ENCODE data around the gene CC2D2B. TPM values are rescaled to one million over a fixed set of nuclear protein-coding genes. Genes with fewer than 3 reads are reported as not detected.

CC2D2B gene
- total RNA-seq, 1 experiment from 2014 or later, result not detected

DNA sequence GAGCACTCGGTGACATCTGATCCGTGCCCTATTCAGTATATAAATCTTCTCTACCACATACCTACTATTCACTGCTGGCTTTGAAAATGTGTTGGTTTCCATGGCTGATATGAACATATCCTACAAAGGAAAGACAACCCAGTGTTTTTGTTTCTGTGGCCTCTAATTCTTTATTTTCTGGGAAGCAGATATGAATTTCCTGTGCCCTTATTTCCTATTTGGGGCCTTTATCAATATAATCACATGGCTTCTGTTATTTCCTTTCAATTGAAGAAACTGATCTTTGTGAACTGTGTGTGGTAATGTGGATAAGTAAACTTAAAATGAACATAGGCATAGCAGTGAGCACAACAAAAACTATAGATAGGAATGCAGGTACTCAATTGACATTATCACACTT, 146.2 kb downstream of the CC2D2B start:
- no peak for ATAC-seq
- no TSS peak for BruUV-seq (replicated peaks)

DNA sequence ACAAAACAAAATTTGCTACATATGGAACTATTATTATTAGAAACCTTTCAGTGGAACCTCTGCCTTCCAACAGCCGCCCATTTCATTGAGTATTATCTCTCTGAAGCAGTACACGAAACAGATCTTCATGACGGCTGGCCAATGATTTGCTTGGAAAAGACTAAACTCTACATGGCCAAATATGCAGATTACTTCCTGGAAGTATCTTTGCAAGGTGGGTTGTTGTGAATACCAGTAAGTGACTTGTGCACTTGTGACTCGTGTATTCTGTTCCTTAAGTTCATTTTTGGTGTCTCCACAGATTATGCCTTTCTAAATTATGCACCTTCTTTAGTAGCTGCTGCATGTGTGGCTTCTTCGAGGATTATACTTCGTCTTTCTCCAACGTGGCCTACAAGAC, 149.0 kb downstream of the CC2D2B start:
- ChIA-PET POLR2A (ENCODE audit: unreplicated experiment) (no interaction called here), CTCF (no interaction called here)
- Histone ChIP-seq H3K27ac (ENCODE audit: low read length) (no peak overlapping the region), H3K9me3 (ENCODE audit: low read length) (no peaks in the 10 kb centered on the region), H3K27me3 (ENCODE audit: low read length) (no peaks in the 10 kb centered on the region), H3K79me2 (ENCODE audit: low read length) (peaks cover 5% of the 10 kb centered on the region), H3F3A (ENCODE audit: low read length, unreplicated experiment) (no peaks in the 10 kb centered on the region), H2AFZ (ENCODE audit: low read length) (no peak overlapping the region), H3K9me2 (replicated peaks; ENCODE audit: low read length) (no peaks in the 10 kb centered on the region), H3K36me3 (ENCODE audit: low read depth, low read length) (peaks cover 11% of the 10 kb centered on the region), H3K4me1 (ENCODE audit: insufficient read depth, low read length) (no peaks in the 10 kb centered on the region), H4K20me1 (ENCODE audit: low read length) (no peaks in the 10 kb centered on the region), H3K9ac (ENCODE audit: low read length) (no peak overlapping the region), H3K4me2 (ENCODE audit: low read length) (no peak overlapping the region), H3K4me3 (ENCODE audit: low read length) (no peak overlapping the region)
- DNase-seq (no peak), ATAC-seq (no peak)
- no peak for TF ChIP-seq EZH2 (IDR thresholded peaks at IDR 0.05; ENCODE audit: low read length, unreplicated experiment)
- TF ChIP-seq EZH2phosphoT487 (IDR thresholded peaks at IDR 0.05; ENCODE audit: borderline replicate concordance, low read length), result no peak
- TF ChIP-seq, protein P1, sequence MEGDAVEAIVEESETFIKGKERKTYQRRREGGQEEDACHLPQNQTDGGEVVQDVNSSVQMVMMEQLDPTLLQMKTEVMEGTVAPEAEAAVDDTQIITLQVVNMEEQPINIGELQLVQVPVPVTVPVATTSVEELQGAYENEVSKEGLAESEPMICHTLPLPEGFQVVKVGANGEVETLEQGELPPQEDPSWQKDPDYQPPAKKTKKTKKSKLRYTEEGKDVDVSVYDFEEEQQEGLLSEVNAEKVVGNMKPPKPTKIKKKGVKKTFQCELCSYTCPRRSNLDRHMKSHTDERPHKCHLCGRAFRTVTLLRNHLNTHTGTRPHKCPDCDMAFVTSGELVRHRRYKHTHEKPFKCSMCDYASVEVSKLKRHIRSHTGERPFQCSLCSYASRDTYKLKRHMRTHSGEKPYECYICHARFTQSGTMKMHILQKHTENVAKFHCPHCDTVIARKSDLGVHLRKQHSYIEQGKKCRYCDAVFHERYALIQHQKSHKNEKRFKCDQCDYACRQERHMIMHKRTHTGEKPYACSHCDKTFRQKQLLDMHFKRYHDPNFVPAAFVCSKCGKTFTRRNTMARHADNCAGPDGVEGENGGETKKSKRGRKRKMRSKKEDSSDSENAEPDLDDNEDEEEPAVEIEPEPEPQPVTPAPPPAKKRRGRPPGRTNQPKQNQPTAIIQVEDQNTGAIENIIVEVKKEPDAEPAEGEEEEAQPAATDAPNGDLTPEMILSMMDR (conservative IDR thresholded peaks at IDR 0.05; ENCODE audit: low read depth, low read length), result no peak
- intact Hi-C loops (cut with micrococcal nuclease), result no loop called here
- BruUV-seq (replicated peaks), result no TSS peak

More for the DNA sequence above, 146.2 kb downstream of the CC2D2B start:
- Histone ChIP-seq H3K36me3 (ENCODE audit: low read depth, low read length) (peaks cover 11% of the 10 kb centered on the region), H3K79me2 (ENCODE audit: low read length) (peaks cover 16% of the 10 kb centered on the region), H3F3A (ENCODE audit: low read length, unreplicated experiment) (no peaks in the 10 kb centered on the region), H3K9ac (ENCODE audit: low read length) (no peak overlapping the region), H3K4me1 (ENCODE audit: insufficient read depth, low read length) (no peaks in the 10 kb centered on the region), H3K4me3 (ENCODE audit: low read length) (no peak overlapping the region), H3K9me3 (ENCODE audit: low read length) (no peaks in the 10 kb centered on the region), H4K20me1 (ENCODE audit: low read length) (no peaks in the 10 kb centered on the region), H3K9me2 (replicated peaks; ENCODE audit: low read length) (no peaks in the 10 kb centered on the region), H3K27ac (ENCODE audit: low read length) (no peak overlapping the region), H3K27me3 (ENCODE audit: low read length) (no peaks in the 10 kb centered on the region), H2AFZ (ENCODE audit: low read length) (no peak overlapping the region), H3K4me2 (ENCODE audit: low read length) (no peak overlapping the region)
- intact Hi-C loops (cut with micrococcal nuclease), result no loop called here
- POLR2A ChIA-PET (ENCODE audit: unreplicated experiment), result no interaction called here
- TF ChIP-seq, protein P1 (conservative IDR thresholded peaks at IDR 0.05; ENCODE audit: low read depth, low read length), result no peak
- TF ChIP-seq EZH2 (IDR thresholded peaks at IDR 0.05; ENCODE audit: low read length, unreplicated experiment), result no peak
- TF ChIP-seq EZH2phosphoT487 (IDR thresholded peaks at IDR 0.05; ENCODE audit: borderline replicate concordance, low read length), result no peak
- CTCF ChIA-PET, result no interaction called here
- no peak for DNase-seq

DNA sequence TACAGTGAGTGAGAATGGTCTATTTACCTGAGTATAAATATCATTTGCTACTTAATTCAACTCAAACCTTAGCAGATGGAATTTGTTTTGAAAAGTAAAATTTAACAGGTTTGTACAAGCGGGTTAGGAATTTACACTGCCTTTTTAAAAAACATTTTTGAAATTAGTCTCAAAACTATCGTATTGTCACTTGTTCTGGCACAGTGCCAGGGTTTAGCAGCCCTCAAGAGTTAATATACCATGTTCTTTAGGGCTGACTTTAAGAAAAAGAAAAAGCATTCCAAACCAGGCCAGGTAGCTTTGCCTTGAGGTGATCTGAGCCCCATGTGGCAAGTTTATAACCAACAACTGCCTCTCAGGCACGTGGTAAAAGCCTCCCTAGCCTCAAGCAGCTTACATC, 153.5 kb downstream of the CC2D2B start:
- Histone ChIP-seq H3K27ac (ENCODE audit: low read length) (no peak overlapping the region), H3F3A (ENCODE audit: low read length, unreplicated experiment) (no peaks in the 10 kb centered on the region), H3K79me2 (ENCODE audit: low read length) (no peaks in the 10 kb centered on the region), H3K4me3 (ENCODE audit: low read length) (no peak overlapping the region), H3K27me3 (ENCODE audit: low read length) (no peaks in the 10 kb centered on the region), H3K9me3 (ENCODE audit: low read length) (no peaks in the 10 kb centered on the region), H4K20me1 (ENCODE audit: low read length) (no peaks in the 10 kb centered on the region), H3K4me2 (ENCODE audit: low read length) (no peak overlapping the region), H3K36me3 (ENCODE audit: low read depth, low read length) (peaks cover 11% of the 10 kb centered on the region), H3K9ac (ENCODE audit: low read length) (no peak overlapping the region), H2AFZ (ENCODE audit: low read length) (no peak overlapping the region), H3K9me2 (replicated peaks; ENCODE audit: low read length) (no peaks in the 10 kb centered on the region), H3K4me1 (ENCODE audit: insufficient read depth, low read length) (no peaks in the 10 kb centered on the region)
- TF ChIP-seq, protein P1 (conservative IDR thresholded peaks at IDR 0.05; ENCODE audit: low read depth, low read length), result no peak
- no peak for TF ChIP-seq EZH2phosphoT487 (IDR thresholded peaks at IDR 0.05; ENCODE audit: borderline replicate concordance, low read length)
- TF ChIP-seq EZH2 (IDR thresholded peaks at IDR 0.05; ENCODE audit: low read length, unreplicated experiment), result no peak
- ChIA-PET POLR2A (ENCODE audit: unreplicated experiment) (no interaction called here), CTCF (no interaction called here)
- BruUV-seq (replicated peaks), result no TSS peak
- DNase-seq (no peak), ATAC-seq (no peak)
- intact Hi-C loops (cut with micrococcal nuclease), result no loop called here

All from PC-3 (cell line).